ENCODE measurements around the gene XYLT2. TPM values are rescaled to one million over a fixed set of nuclear protein-coding genes. Genes with fewer than 3 reads are reported as not detected.

XYLT2 gene
- total RNA-seq, 1 experiment from 2014 or later: 28.5 TPM

- CTCF ChIA-PET: interaction anchor here (0.6 to 0.7 kb wide), 2 partner anchors 1051 to 1665 kb away, joined by 9 to 10 read pairs; no protein-coding TSS in a partner anchor
- BruUV-seq (replicated peaks): no TSS peak
- intact Hi-C loops (cut with micrococcal nuclease; ENCODE audit: unreplicated experiment): no loop called here
These were observed 35.3 kb upstream of the XYLT2 start for GRCh38 chr17:50310455-50311111.

DNA sequence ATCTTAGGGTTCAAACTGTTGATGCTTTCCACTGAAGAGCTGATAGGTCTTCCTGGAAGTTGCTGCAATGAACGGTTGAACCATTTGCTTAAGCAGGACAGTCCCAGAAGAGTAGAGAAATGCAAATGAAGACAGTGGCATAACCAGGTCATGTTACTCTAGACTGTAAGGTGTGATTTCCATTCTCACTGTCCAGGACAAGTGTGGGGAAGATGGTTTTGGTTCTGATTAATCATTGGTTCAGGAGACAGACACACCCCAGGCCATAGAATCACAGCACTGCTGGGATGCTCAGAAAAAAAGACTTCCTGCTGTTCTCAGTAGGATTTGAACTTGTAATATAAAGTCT lies 34.8 kb upstream of the XYLT2 start:
- POLR2A ChIA-PET: no interaction called here
- in situ Hi-C loops (cut with HindIII; ENCODE audit: low pct_unique_long_range_greater_than_20kb, low sequenced_read_pairs) (no loop called here), intact Hi-C loops (cut with micrococcal nuclease; ENCODE audit: unreplicated experiment) (no loop called here)
- BruUV-seq (replicated peaks): no TSS peak
- Histone ChIP-seq H3K27ac (ENCODE audit: low read length) (no peak overlapping the region), H3K36me3 (ENCODE audit: control insufficient read depth, insufficient read depth, low read length) (no peaks in the 10 kb centered on the region), H3K27me3 (ENCODE audit: control insufficient read depth, insufficient read depth, low read length) (peaks cover 4% of the 10 kb centered on the region; the same call in 1 of the 2 replicates), H3K4me1 (ENCODE audit: control insufficient read depth, insufficient read depth, low read length) (no peaks in the 10 kb centered on the region), H3K9me3 (ENCODE audit: control insufficient read depth, insufficient read depth, low read depth, low read length) (no peaks in the 10 kb centered on the region), H3K4me3 (ENCODE audit: low read depth in 2 of 2, low read length in 2 of 2) (no peak overlapping the region)
- TF ChIP-seq, protein P1, sequence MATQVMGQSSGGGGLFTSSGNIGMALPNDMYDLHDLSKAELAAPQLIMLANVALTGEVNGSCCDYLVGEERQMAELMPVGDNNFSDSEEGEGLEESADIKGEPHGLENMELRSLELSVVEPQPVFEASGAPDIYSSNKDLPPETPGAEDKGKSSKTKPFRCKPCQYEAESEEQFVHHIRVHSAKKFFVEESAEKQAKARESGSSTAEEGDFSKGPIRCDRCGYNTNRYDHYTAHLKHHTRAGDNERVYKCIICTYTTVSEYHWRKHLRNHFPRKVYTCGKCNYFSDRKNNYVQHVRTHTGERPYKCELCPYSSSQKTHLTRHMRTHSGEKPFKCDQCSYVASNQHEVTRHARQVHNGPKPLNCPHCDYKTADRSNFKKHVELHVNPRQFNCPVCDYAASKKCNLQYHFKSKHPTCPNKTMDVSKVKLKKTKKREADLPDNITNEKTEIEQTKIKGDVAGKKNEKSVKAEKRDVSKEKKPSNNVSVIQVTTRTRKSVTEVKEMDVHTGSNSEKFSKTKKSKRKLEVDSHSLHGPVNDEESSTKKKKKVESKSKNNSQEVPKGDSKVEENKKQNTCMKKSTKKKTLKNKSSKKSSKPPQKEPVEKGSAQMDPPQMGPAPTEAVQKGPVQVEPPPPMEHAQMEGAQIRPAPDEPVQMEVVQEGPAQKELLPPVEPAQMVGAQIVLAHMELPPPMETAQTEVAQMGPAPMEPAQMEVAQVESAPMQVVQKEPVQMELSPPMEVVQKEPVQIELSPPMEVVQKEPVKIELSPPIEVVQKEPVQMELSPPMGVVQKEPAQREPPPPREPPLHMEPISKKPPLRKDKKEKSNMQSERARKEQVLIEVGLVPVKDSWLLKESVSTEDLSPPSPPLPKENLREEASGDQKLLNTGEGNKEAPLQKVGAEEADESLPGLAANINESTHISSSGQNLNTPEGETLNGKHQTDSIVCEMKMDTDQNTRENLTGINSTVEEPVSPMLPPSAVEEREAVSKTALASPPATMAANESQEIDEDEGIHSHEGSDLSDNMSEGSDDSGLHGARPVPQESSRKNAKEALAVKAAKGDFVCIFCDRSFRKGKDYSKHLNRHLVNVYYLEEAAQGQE (IDR thresholded peaks at IDR 0.05; ENCODE audit: insufficient read depth in 1 of 2, low read depth in 2 of 2, low read length in 1 of 2): no peak
- no peak for TF ChIP-seq POLR2AphosphoS5 (IDR thresholded peaks at IDR 0.05; ENCODE audit: low read depth, low read length)
- no peak for TF ChIP-seq CTCF (IDR thresholded peaks at IDR 0.05)
- no peak for TF ChIP-seq TCF7L2 (IDR thresholded peaks at IDR 0.05; ENCODE audit: low read depth, low read length)
- TF ChIP-seq SIN3A (IDR thresholded peaks at IDR 0.05; ENCODE audit: borderline replicate concordance, insufficient read depth, low read depth, low read length): no peak
- no peak for ATAC-seq
- CTCF ChIA-PET: no interaction called here
- no peak for DNase-seq (ENCODE audit: low read depth, low spot score)

More at GRCh38 chr17:50310455-50311111, 35.3 kb upstream of the XYLT2 start:
- Histone ChIP-seq H3K27ac (ENCODE audit: low read length) (no peak overlapping the region), H3K9me3 (ENCODE audit: control insufficient read depth, insufficient read depth, low read depth, low read length) (no peaks in the 10 kb centered on the region), H3K27me3 (ENCODE audit: control insufficient read depth, insufficient read depth, low read length) (0 out of 2 replicates have a peak, but pooled peaks cover 3% of the 10 kb centered on the region), H3K36me3 (ENCODE audit: control insufficient read depth, insufficient read depth, low read length) (no peaks in the 10 kb centered on the region), H3K4me3 (ENCODE audit: low read depth in 2 of 2, low read length in 2 of 2) (no peak overlapping the region), H3K4me1 (ENCODE audit: control insufficient read depth, insufficient read depth, low read length) (no peaks in the 10 kb centered on the region)
- POLR2A ChIA-PET: no interaction called here
- ATAC-seq (no peak), DNase-seq (ENCODE audit: low read depth, low spot score) (no peak)
- TF ChIP-seq POLR2AphosphoS5 (IDR thresholded peaks at IDR 0.05; ENCODE audit: low read depth, low read length) (no peak), CTCF (IDR thresholded peaks at IDR 0.05) (no peak), SIN3A (IDR thresholded peaks at IDR 0.05; ENCODE audit: borderline replicate concordance, insufficient read depth, low read depth, low read length) (no peak), TCF7L2 (IDR thresholded peaks at IDR 0.05; ENCODE audit: low read depth, low read length) (no peak)
- TF ChIP-seq, protein P1 (IDR thresholded peaks at IDR 0.05; ENCODE audit: insufficient read depth in 1 of 2, low read depth in 2 of 2, low read length in 1 of 2): no peak
- in situ Hi-C loops (cut with HindIII; ENCODE audit: low pct_unique_long_range_greater_than_20kb, low sequenced_read_pairs): no loop called here

Data from Panc1 (cell line).